Suprapubic skin (tissue), 4 donors: Measurements from ENCODE around the gene LZTR1.

ENCODE experiments used
- EP300 ChIP-seq: sonication (generic); formaldehyde crosslinking; IDR thresholded peaks from one replicate; pipeline ENCODE4 v1.6.1; 2017; ENCODE audit warnings: antibody characterized with exemption
- POLR2A ChIP-seq, 2 donors: fragments of 450-650 bp; IDR thresholded peaks; one replicate each; pipeline ENCODE4 v1.6.1; 2017; ENCODE audit warnings: antibody characterized with exemption in 2 of 2, mild to moderate bottlenecking in 2 of 2, moderate library complexity in 2 of 2
- POLR2AphosphoS5 ChIP-seq, 3 donors: sonication (generic); formaldehyde crosslinking; IDR thresholded peaks; one replicate each; pipeline ENCODE4 v1.6.1; 2017; ENCODE audit warnings: antibody characterized with exemption in 3 of 3
- TF ChIP-seq, protein P1 (sequence below), 2 donors: fragments of 200-600 bp in 1 of 2; fragments of 450-650 bp in 1 of 2; sonication (generic) in 1 of 2; IDR thresholded peaks; one replicate each; pipeline ENCODE4 v1.5.1; 2016 to 2019; ENCODE audit warnings: antibody characterized with exemption in 2 of 2, mild to moderate bottlenecking in 1 of 2, moderate library complexity in 1 of 2

DNA sequence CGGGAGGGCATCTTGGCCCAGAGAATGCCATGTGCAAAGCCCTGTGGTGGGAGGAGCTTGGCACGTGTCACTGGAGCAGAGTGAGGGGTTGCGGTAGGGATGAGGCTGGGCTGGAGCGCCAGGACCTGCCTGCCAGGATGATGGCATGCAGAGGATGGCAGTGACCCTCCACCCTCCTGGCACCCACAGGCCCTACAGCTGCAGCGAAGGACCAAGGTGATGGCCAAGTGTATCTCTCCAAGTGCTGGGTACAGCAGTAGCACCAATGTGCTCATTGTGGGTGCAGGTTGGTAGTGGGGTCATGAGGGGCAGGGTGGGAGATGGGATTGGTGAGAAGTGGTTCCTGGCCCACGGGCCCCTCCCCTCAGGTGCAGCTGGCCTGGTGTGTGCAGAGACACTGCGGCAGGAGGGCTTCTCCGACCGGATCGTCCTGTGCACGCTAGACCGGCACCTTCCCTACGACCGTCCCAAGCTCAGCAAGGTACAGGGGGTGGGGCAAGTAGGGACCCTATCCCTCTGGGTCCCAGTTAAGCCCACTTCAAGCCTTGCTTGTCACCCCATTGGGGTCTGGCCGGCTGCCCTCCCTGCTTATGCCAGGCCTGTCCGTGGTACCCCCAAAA is 7.7 kb upstream of the LZTR1 start:
- TF ChIP-seq, protein P1, sequence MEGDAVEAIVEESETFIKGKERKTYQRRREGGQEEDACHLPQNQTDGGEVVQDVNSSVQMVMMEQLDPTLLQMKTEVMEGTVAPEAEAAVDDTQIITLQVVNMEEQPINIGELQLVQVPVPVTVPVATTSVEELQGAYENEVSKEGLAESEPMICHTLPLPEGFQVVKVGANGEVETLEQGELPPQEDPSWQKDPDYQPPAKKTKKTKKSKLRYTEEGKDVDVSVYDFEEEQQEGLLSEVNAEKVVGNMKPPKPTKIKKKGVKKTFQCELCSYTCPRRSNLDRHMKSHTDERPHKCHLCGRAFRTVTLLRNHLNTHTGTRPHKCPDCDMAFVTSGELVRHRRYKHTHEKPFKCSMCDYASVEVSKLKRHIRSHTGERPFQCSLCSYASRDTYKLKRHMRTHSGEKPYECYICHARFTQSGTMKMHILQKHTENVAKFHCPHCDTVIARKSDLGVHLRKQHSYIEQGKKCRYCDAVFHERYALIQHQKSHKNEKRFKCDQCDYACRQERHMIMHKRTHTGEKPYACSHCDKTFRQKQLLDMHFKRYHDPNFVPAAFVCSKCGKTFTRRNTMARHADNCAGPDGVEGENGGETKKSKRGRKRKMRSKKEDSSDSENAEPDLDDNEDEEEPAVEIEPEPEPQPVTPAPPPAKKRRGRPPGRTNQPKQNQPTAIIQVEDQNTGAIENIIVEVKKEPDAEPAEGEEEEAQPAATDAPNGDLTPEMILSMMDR (IDR thresholded peaks at IDR 0.05): no peak
- TF ChIP-seq POLR2AphosphoS5 (IDR thresholded peaks at IDR 0.05) (no peak), EP300 (no peak), POLR2A (IDR thresholded peaks at IDR 0.05) (no peak)
